K562 (cell line): ENCODE results near the gene LRRC8C. TPM values are rescaled to one million over a fixed set of nuclear protein-coding genes. Genes with fewer than 3 reads are reported as not detected.
"Not testable (repeated sequence)": the region's sequence is repeated elsewhere in the genome, so short reads cannot be mapped to it uniquely, and the experiment has no call there.

Source experiments
- ATAC-seq: fragments of 200-7000 bp; cut with Tn5 transposase; 3 replicates; pipeline ENCODE4 v1.9.1; 2020; ENCODE audit warnings: moderate library complexity
- BruUV-seq: library from RNA; stranded (reverse); fragments of 400-500 nt; replicated peaks from 2 replicates; lab custom pipeline; 2021; lab: Mats Ljungman, UMichigan
- CTCF ChIA-PET: fragments of 300-600 bp; formaldehyde crosslinking; extraction: SDS; loops from one replicate; lab custom pipeline; 2021; ENCODE audit warnings: low intra/inter-chr PET ratio; lab: Yijun Ruan, JAX
- POLR2A ChIA-PET: fragments of 300-600, 350-650 bp; sonication (Branson Sonifier 250); formaldehyde crosslinking; extraction: SDS; loops from one replicate; lab custom pipeline; 2021; ENCODE audit warnings: antibody characterized with exemption, inconsistent platforms; lab: Yijun Ruan, JAX
- DNase-seq, 4 experiments: peaks; one replicate each; pipeline versions ENCODE4 v3.0.0 to v3.0.0-alpha.2; 2011 to 2018; ENCODE audit warnings: low spot score in 3 of 4, mixed read lengths in 3 of 4; ENCODE audit errors: extremely low read depth in 1 of 4
- FAIRE-seq: peaks from 2 replicates; lab custom pipeline; 2011; peaks lifted over from hg19 to GRCh38; lab: Jason Lieb, UNC
- H2AFZ ChIP-seq: 2 replicates; pipeline ENCODE4 v1.6.0; 2011; ENCODE audit warnings: low read depth, low read length, control low read depth, inconsistent platforms
- H3K27ac ChIP-seq: fragments of 200-600 bp; 3 replicates; pipeline ENCODE4 v1.8.0; 2011; ENCODE audit warnings: low read depth, mild to moderate bottlenecking, control low read depth, inconsistent platforms, low read length, moderate library complexity, mixed read lengths; ENCODE audit errors: extremely low read depth
- H3K27me3 ChIP-seq, 2 experiments: fragments of 300-600 bp in 1 of 2; 2 replicates in 1 of 2; 3 replicates in 1 of 2; pipeline versions ENCODE4 v1.6.0 to v1.8.0; 2011; ENCODE audit warnings: inconsistent platforms in 2 of 2, low read length in 2 of 2, mild to moderate bottlenecking in 1 of 2, mixed read lengths in 1 of 2, moderate library complexity in 1 of 2; ENCODE audit not compliant: control insufficient read depth in 2 of 2, insufficient read depth in 2 of 2
- H3K36me3 ChIP-seq: fragments of 300-600 bp; 3 replicates; pipeline ENCODE4 v1.8.0; 2011; ENCODE audit warnings: mild to moderate bottlenecking, low read length, inconsistent platforms; ENCODE audit not compliant: control insufficient read depth, insufficient read depth
- H3K4me1 ChIP-seq, 2 experiments: fragments of 200-600 bp in 1 of 2; replicated peaks in 1 of 2; 2 replicates in 1 of 2; 3 replicates in 1 of 2; pipeline versions ENCODE4 v1.5.1 to v1.8.0; 2011; ENCODE audit warnings: inconsistent platforms in 2 of 2, low read length in 2 of 2, mild to moderate bottlenecking in 1 of 2, mixed read lengths in 1 of 2, moderate library complexity in 1 of 2; ENCODE audit not compliant: control insufficient read depth in 2 of 2, insufficient read depth in 2 of 2
- H3K4me2 ChIP-seq: 2 replicates; pipeline ENCODE4 v1.6.1; 2011; ENCODE audit warnings: low read length, control low read depth, inconsistent platforms, mixed read lengths; ENCODE audit not compliant: insufficient read depth
- H3K4me3 ChIP-seq: fragments of 200-600 bp; sonication (generic), shearing (Covaris generic); 2 replicates; pipeline ENCODE4 v1.5.1; 2016; ENCODE audit warnings: control low read depth, inconsistent platforms
- H3K79me2 ChIP-seq: fragments of 200-600 bp; 3 replicates; pipeline ENCODE4 v1.8.0; 2011; ENCODE audit warnings: low read length, inconsistent platforms; ENCODE audit not compliant: control insufficient read depth, insufficient read depth
- H3K9ac ChIP-seq, 2 experiments: 2 replicates each; pipeline versions ENCODE4 v1.6.0 to v1.6.1; 2011; ENCODE audit warnings: low read depth in 2 of 2, low read length in 2 of 2, control low read depth in 1 of 2, inconsistent platforms in 1 of 2, mild to moderate bottlenecking in 1 of 2, mixed read lengths in 1 of 2; ENCODE audit not compliant: insufficient read depth in 1 of 2
- H3K9me1 ChIP-seq: one replicate; pipeline ENCODE4 v1.6.0; 2011; ENCODE audit warnings: inconsistent platforms, mild to moderate bottlenecking, low read length, moderate library complexity; ENCODE audit not compliant: control insufficient read depth, insufficient read depth
- H3K9me3 ChIP-seq: replicated peaks from 2 replicates; pipeline ENCODE4 v1.5.1; 2011; ENCODE audit warnings: low read depth, low read length, inconsistent platforms; ENCODE audit not compliant: control insufficient read depth, insufficient read depth
- H4K20me1 ChIP-seq: replicated peaks from 2 replicates; pipeline ENCODE4 v1.6.1; 2011; ENCODE audit warnings: low read length, inconsistent platforms, mixed read lengths; ENCODE audit not compliant: control insufficient read depth, insufficient read depth
- MED1 ChIP-seq: sonication (generic); formaldehyde crosslinking; IDR thresholded peaks from 2 replicates; pipeline ENCODE4 v1.8.1; 2023; ENCODE audit warnings: missing genetic modification reagents, borderline replicate concordance
- SNRNP70 ChIP-seq: fragments of 200-400 bp; formaldehyde crosslinking; optimal IDR thresholded peaks from 2 replicates; pipeline ENCODE3; 2017; ENCODE audit warnings: low read depth, low read length
- ZNF263 ChIP-seq: sonication (generic); formaldehyde crosslinking; IDR thresholded peaks from 2 replicates; pipeline ENCODE4 v1.8.0; 2022; ENCODE audit warnings: mild to moderate bottlenecking, missing genetic modification reagents, borderline replicate concordance
- WGBS: fragments of 100-300 bp; shearing (Covaris generic); methylation state at CpG from one replicate; pipeline ENCODE4 v1.1.6; 2016; ENCODE audit warnings: low coverage, mixed read lengths; ENCODE audit not compliant: insufficient coverage; ENCODE audit errors: missing lambda C conversion rate; 5-methylcytosine and 5-hydroxymethylcytosine counted together
- in situ Hi-C: fragments of 300-500 bp; cut with MboI; formaldehyde crosslinking; loops from 4 replicates; pipeline ENCODE4 v1.15.0; 2018; ENCODE audit warnings: inconsistent platforms, mixed read lengths
- intact Hi-C: fragments of 100-400 bp; cut with micrococcal nuclease; formaldehyde crosslinking; loops from 2 replicates; pipeline ENCODE4 v1.14.2; 2022
- polyA plus RNA-seq, 8 experiments: library from polyadenylated mRNA; depleted of rRNA in 4 of 8; stranded (reverse) in 5 of 8; unstranded in 3 of 8; fragments of >200 nt; fragmentation: Nextera tagmentation in 2 of 8; fragmentation: Illumina TruSeq in 1 of 8; extraction: Ambion mirVana in 2 of 8; extraction: Trizol in 1 of 8; gene quantifications; 2 replicates each; pipeline versions ENCODE4 v1.2.1 to v1.2.3, GENCODE V29; 2011 to 2014; ENCODE audit warnings: inconsistent platforms in 1 of 8, missing spikeins in 1 of 8
- total RNA-seq, 7 experiments: library from RNA; depleted of rRNA in 6 of 7; stranded (reverse); fragments of >200 nt in 6 of 7; fragmentation: Illumina TruSeq in 2 of 7; extraction: Trizol in 2 of 7; gene quantifications; 2 replicates each; pipeline versions ENCODE4 v1.2.1 to v1.2.3, GENCODE V29; 2011 to 2021; ENCODE audit warnings: low replicate concordance in 1 of 7
- TF ChIP-seq, protein P1 (sequence below): sonication (generic); formaldehyde crosslinking; IDR thresholded peaks from 2 replicates; pipeline ENCODE4 v1.8.0; 2022; ENCODE audit warnings: missing genetic modification reagents, mild to moderate bottlenecking, moderate library complexity, borderline replicate concordance

LRRC8C gene
- total and polyA plus RNA-seq, 9 of the 15 experiments (the other 6 are each of a cell fraction or from before 2014, with no cell fraction given) = 1.00 to 12.5 (median 4.5) TPM

GRCh38 chr1:89590341-89591080 lies 42.4 kb upstream of the LRRC8C start:
- Histone ChIP-seq H3K9me3 (no peaks in the 10 kb centered on the region), H3K36me3 (peaks cover 73% of the 10 kb centered on the region), H3K4me1 (no peaks in the 10 kb centered on the region), H3K4me2 (no peak overlapping the region), H3K9ac (no peak overlapping the region), H3K9me1 (no peaks in the 10 kb centered on the region), H3K4me3 (no peak overlapping the region), H4K20me1 (no peaks in the 10 kb centered on the region; the same call in 1 of the 2 replicates), H3K27me3 (no peaks in the 10 kb centered on the region), H2AFZ (no peak overlapping the region), H3K27ac (no peak overlapping the region), H3K79me2 (peaks cover 65% of the 10 kb centered on the region)
- DNase-seq = no peak
- 84% methylated on average over 6 of the region's 6 CpGs for WGBS
- no peak for FAIRE-seq
- ChIA-PET CTCF (no interaction called here), POLR2A (interaction anchor here (0.8 to 1.3 kb wide), 2 partner anchors 11 to 31 kb away, joined by 3 to 5 read pairs; no protein-coding TSS in a partner anchor)
- in situ Hi-C loops = no loop called here
- intact Hi-C loops = no loop called here
- TF ChIP-seq ZNF263 (CRISPR knock-in tag) (no peak), SNRNP70 (no peak), MED1 (no peak)
- TF ChIP-seq, protein P1, sequence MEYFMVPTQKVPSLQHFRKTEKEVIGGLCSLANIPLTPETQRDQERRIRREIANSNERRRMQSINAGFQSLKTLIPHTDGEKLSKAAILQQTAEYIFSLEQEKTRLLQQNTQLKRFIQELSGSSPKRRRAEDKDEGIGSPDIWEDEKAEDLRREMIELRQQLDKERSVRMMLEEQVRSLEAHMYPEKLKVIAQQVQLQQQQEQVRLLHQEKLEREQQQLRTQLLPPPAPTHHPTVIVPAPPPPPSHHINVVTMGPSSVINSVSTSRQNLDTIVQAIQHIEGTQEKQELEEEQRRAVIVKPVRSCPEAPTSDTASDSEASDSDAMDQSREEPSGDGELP (CRISPR knock-in tag) = no peak
- ATAC-seq = no peak; the same call in 2 of the 3 replicates
- BruUV-seq = no TSS peak

GRCh38 chr1:89592861-89593302 lies 40.0 kb upstream of the LRRC8C start:
- H3K9ac ChIP-seq, H3K9me1 ChIP-seq, H4K20me1 ChIP-seq, H3K27ac ChIP-seq, POLR2A ChIA-PET, H3K9me3 ChIP-seq, FAIRE-seq, DNase-seq, intact Hi-C loops, H2AFZ ChIP-seq, BruUV-seq, in situ Hi-C loops, H3K4me3 ChIP-seq, H3K4me1 ChIP-seq, CTCF ChIA-PET, H3K4me2 ChIP-seq, ATAC-seq, H3K27me3 ChIP-seq: not testable (repeated sequence)
- WGBS = 94% methylated on average over 13 of the region's 13 CpGs
- Histone ChIP-seq H3K36me3 (peaks cover 72% of the 10 kb centered on the region), H3K79me2 (peaks cover 49% of the 10 kb centered on the region)
